Nephron (organoid): ENCODE measurements around the gene HDAC4.

Source experiments
- H3K27ac Mint-ChIP-seq, 3 experiments: 2 replicates each; pipeline ENCODE4 v1.8.0; 2020; ENCODE audit warnings: mixed read lengths in 3 of 3, mild to moderate bottlenecking in 2 of 3, moderate library complexity in 1 of 3
- H3K27me3 Mint-ChIP-seq: 2 replicates; pipeline ENCODE4 v1.8.0; 2021; ENCODE audit warnings: low read depth, mild to moderate bottlenecking, moderate library complexity, mixed read lengths
- H3K36me3 Mint-ChIP-seq: 2 replicates; pipeline ENCODE4 v1.8.0; 2020; ENCODE audit warnings: low read depth, mixed read lengths
- H3K4me1 Mint-ChIP-seq: 2 replicates; pipeline ENCODE4 v1.8.0; 2020; ENCODE audit warnings: mixed read lengths
- H3K4me3 Mint-ChIP-seq, 3 experiments: 2 replicates each; pipeline ENCODE4 v1.8.0; 2020; ENCODE audit warnings: mild to moderate bottlenecking in 3 of 3, mixed read lengths in 3 of 3, moderate library complexity in 2 of 3
- H3K9me3 Mint-ChIP-seq: 2 replicates; pipeline ENCODE4 v1.8.0; 2020; ENCODE audit warnings: mixed read lengths
- CTCF ChIP-seq, 3 experiments: fragments of 200-600 bp; sonication (generic); IDR thresholded peaks; one replicate each; pipeline ENCODE4 v1.5.0; 2021; ENCODE audit warnings: antibody characterized with exemption in 3 of 3; ENCODE audit not compliant: unreplicated experiment in 3 of 3

The HDAC4 gene

GRCh38 chr2:239106966-239107365, 293.9 kb downstream of the HDAC4 start:
- no peaks in the 10 kb centered on the region for H3K9me3 Mint-ChIP-seq
- no peaks in the 10 kb centered on the region for H3K36me3 Mint-ChIP-seq
- H3K4me1 Mint-ChIP-seq, result no peaks in the 10 kb centered on the region
- H3K27ac Mint-ChIP-seq, result no peak overlapping the region
- TF ChIP-seq CTCF (IDR thresholded peaks at IDR 0.05; ENCODE audit: unreplicated experiment in 3 of 3), result no peak
- no peak overlapping the region for H3K4me3 Mint-ChIP-seq
- no peaks in the 10 kb centered on the region for H3K27me3 Mint-ChIP-seq

DNA sequence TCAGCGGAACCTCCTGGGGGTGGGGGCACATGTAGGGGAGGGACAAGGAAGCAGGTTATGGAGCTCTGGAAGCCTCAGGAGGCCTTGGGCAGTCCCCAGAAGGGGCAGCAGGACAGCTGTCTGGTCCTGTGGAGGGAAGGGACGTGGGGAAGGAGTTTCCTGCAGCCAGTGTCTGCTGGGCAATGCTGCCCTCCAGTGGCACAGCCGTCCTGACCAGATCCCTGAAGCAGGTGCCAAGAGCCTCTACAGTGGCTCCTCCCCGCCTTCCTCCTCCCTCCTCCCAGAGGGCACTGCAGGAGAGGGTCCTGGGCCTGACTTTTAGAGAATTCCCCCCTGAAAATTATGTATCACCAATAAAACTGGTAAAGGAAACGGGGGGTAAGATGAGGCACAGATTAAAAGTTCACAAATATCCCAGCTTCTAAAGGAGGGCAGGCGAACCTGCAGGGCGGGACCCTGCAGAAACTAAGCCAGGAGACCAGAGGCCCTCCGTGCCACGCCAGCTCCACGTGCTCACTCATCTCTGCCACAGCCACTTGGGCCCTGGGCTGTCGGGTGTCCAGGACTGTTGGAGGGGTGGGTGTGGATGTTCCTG, 294.4 kb downstream of the HDAC4 start:
- Mint-ChIP-seq H3K4me1 (no peaks in the 10 kb centered on the region), H3K27ac (no peak overlapping the region), H3K4me3 (no peak overlapping the region), H3K36me3 (peaks cover under 1% of the 10 kb centered on the region), H3K27me3 (no peaks in the 10 kb centered on the region), H3K9me3 (no peaks in the 10 kb centered on the region)
- TF ChIP-seq CTCF (IDR thresholded peaks at IDR 0.05; ENCODE audit: unreplicated experiment in 3 of 3), result peak; percentile 62 to 69 (median 69)

DNA sequence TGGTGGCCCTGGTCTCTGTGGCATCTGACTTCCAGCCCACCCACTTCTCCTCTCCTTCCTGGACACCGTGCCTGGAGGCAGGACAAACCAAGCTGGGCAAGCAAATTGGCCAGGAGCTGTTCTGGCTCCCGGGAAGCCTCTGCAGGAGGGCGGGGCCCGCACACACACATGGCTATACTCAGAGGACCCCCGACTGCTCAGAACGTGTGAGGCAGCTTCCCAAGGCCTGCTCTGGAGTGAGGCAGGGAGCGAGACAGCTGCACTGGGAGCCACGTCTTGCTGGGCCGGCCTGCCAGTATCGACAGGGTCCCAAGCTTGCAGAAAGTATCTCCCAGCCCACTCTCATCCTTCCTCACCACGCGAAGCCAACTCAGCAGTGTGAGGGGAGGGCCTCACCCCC, 295.6 kb downstream of the HDAC4 start:
- no peak overlapping the region for H3K4me3 Mint-ChIP-seq
- H3K27me3 Mint-ChIP-seq, result no peaks in the 10 kb centered on the region
- no peak for TF ChIP-seq CTCF (IDR thresholded peaks at IDR 0.05; ENCODE audit: unreplicated experiment in 3 of 3)
- peaks cover 5% of the 10 kb centered on the region for H3K36me3 Mint-ChIP-seq
- no peaks in the 10 kb centered on the region for H3K9me3 Mint-ChIP-seq
- no peaks in the 10 kb centered on the region for H3K4me1 Mint-ChIP-seq
- no peak overlapping the region for H3K27ac Mint-ChIP-seq

- H3K27me3 Mint-ChIP-seq, result no peaks in the 10 kb centered on the region
- no peak for TF ChIP-seq CTCF (IDR thresholded peaks at IDR 0.05; ENCODE audit: unreplicated experiment in 3 of 3)
Measured at GRCh38 chr2:239104800-239105199, 296.0 kb downstream of the HDAC4 start.

DNA sequence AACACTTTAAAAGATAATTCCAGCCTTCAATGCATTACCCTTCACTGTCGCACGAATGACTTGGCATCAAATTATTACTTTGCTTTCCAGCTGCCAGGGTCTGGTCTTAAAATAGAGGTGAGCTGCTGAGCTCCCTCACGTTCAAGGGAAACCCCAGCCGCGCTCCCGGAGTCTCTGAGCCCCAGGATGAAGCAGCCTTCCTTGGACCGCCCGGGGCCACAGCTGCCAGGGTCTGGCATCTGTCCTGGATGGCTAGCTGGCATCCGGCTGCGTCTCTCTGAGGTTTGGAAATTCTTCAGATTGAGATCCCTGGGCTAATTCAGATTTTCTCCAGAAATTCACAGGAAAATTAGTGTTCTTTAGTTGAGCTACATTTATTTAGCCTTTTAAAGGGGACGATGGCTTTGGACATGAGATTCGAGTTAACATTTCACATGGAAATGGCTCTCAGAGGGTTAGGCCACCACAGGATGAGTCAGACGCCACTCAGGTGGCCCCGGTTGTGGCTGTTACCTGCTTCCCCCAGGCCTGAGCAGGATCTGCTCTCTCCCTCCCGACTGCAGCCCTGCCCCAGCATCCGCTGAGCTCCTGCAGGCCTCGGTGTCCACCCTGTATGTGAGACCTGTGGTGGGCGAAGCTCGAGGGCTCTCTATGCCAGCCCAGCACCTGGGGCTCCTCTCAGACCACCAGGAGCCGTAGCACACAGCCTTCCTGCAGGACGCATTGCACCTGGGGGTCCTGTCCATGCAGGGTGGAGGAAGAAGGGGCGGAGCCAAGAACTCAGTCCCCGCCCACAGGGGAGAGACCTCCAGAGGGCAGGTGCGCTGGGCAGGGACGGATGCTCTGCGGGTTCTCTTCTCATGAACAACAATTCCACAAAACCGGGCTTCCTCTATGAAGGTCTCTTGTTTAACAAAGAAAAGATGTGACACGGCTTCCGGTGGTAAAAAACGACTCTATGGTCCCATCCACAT, 297.4 kb downstream of the HDAC4 start:
- H3K36me3 Mint-ChIP-seq, result peaks cover 5% of the 10 kb centered on the region
- H3K27me3 Mint-ChIP-seq, result no peaks in the 10 kb centered on the region
- TF ChIP-seq CTCF (IDR thresholded peaks at IDR 0.05; ENCODE audit: unreplicated experiment in 3 of 3), result no peak
- no peaks in the 10 kb centered on the region for H3K4me1 Mint-ChIP-seq
- no peak overlapping the region for H3K27ac Mint-ChIP-seq
- H3K4me3 Mint-ChIP-seq, result no peak overlapping the region
- H3K9me3 Mint-ChIP-seq, result no peaks in the 10 kb centered on the region

More at GRCh38 chr2:239104800-239105199, 296.0 kb downstream of the HDAC4 start:
- peaks cover 5% of the 10 kb centered on the region for H3K36me3 Mint-ChIP-seq
- H3K4me3 Mint-ChIP-seq, result no peak overlapping the region
- no peaks in the 10 kb centered on the region for H3K9me3 Mint-ChIP-seq
- no peak overlapping the region for H3K27ac Mint-ChIP-seq
- H3K4me1 Mint-ChIP-seq, result no peaks in the 10 kb centered on the region
